GM10248 (cell line): ENCODE data around the gene RAP2A.

Experiments
- CTCF ChIA-PET: fragments of 300-600 bp; sonication (Branson Sonifier 250); formaldehyde crosslinking; extraction: SDS; loops from one replicate; lab custom pipeline; 2021; ENCODE audit warnings: antibody characterized with exemption; lab: Yijun Ruan, JAX
- POLR2A ChIA-PET: fragments of 350-650 bp; sonication (Branson Sonifier 250); formaldehyde crosslinking; extraction: SDS; loops from one replicate; lab custom pipeline; 2020; ENCODE audit warnings: antibody characterized with exemption; lab: Yijun Ruan, JAX
- DNase-seq: peaks from one replicate; pipeline ENCODE4 v3.0.0; 2012; ENCODE audit errors: extremely low spot score
- CTCF ChIP-seq: IDR thresholded peaks from 2 replicates; pipeline ENCODE4 v1.5.1; 2012; ENCODE audit warnings: mild to moderate bottlenecking, low read depth; ENCODE audit errors: extremely low read depth, missing control alignments, control extremely low read depth

The RAP2A gene

GRCh38 chr13:97492684-97493371, 58.9 kb downstream of the RAP2A start:
- no peak for TF ChIP-seq CTCF
- POLR2A ChIA-PET: no interaction called here
- CTCF ChIA-PET: interaction anchor here (0.6 to 1.7 kb wide), 3 partner anchors 11 to 25 kb away, joined by 3 to 4 read pairs (median 3); no protein-coding TSS in a partner anchor
- DNase-seq: no peak

DNA sequence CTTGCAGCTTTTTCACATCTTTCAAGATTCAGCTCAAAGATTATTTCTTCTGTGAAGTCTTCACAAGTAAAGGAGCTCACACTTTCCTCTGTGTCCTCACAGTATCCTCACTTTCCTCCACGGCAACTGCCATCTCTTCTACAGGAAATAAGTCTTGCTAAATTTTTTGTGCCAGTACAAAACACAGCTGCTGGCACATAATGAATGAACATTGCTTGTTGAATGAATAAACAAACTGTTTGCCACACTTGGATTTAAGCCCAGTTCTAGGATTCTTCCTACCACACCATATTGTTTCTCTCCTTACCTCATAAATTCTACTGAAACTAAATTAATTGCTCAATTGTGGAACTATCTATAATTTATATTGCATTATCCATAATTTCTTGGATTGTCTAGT, 59.5 kb downstream of the RAP2A start:
- no peak for DNase-seq
- ChIA-PET CTCF (interaction anchor here (0.6 to 1.7 kb wide), 3 partner anchors 11 to 25 kb away, joined by 3 to 4 read pairs (median 3); no protein-coding TSS in a partner anchor), POLR2A (no interaction called here)
- no peak for TF ChIP-seq CTCF

DNA sequence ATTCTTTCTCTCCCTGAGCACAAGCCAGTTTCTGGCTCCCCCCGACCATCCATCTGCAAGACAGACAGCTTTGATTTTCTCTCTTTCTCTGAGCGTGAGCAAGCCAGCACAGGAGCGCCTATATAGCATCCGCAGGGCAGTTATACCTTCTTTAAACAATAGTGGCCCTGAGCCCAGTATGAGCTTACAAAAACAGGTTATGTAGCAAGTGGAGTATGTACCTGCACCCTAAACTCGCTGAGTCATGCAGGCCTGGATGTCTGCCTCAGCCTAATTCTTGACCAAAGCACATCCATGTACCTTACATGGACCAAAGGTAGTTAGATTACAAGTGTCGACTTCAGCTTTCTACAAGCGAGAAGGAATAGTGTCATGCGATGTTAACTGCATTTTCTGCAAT, 61.7 kb downstream of the RAP2A start:
- ChIA-PET CTCF (interaction anchor here (0.8 to 1.2 kb wide), 2 partner anchors 9 to 27 kb away, joined by 3 to 4 read pairs; no protein-coding TSS in a partner anchor), POLR2A (no interaction called here)
- no peak for TF ChIP-seq CTCF
- DNase-seq: no peak

DNA sequence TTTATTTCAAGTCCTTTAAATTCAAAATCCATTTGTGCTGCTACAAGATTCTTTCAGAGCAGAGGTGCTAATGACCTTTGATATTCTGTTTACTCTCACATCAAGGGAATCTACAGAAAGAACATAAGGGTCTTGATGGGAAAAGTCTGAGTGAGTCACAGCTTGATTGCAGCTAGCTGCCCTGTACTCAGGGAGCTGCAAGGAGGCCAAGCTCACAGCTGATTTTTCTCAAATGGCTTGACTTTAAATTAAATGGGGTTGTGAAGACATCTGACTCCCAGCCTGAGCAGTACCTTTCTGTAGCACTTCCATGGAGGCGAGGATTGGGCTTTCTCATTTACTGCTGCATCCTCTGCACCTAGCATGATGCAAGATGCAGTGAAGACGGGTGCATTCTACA, 62.5 kb downstream of the RAP2A start:
- TF ChIP-seq CTCF: no peak
- POLR2A ChIA-PET: no interaction called here
- no peak for DNase-seq
- CTCF ChIA-PET: interaction anchor here (1.1 kb wide), 1 partner anchor 12 kb away, joined by 3 read pairs; no protein-coding TSS in a partner anchor

DNA sequence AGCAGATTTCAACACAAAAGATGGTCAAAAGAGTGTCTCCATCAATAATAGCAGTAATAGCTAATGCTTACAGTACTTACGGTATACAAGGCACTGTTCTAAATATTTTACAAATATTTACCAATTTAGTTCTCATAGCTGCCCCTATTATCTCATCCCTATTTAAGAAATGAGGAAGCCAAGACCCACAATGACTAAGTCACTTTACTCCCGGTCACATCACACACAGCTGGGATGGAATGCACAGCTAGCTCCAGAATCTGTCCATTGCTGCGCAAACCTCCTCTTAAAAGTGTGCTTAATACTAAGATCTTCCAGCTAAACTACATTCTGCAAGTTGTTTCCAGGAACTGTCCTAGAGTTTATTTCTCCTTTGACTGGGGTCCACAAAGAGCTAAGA, 63.4 kb downstream of the RAP2A start:
- TF ChIP-seq CTCF: no peak
- POLR2A ChIA-PET: no interaction called here
- CTCF ChIA-PET: interaction anchor here (0.8 to 1.1 kb wide), 3 partner anchors 11 to 17 kb away, joined by 3 to 4 read pairs (median 3); no protein-coding TSS in a partner anchor
- DNase-seq: no peak

DNA sequence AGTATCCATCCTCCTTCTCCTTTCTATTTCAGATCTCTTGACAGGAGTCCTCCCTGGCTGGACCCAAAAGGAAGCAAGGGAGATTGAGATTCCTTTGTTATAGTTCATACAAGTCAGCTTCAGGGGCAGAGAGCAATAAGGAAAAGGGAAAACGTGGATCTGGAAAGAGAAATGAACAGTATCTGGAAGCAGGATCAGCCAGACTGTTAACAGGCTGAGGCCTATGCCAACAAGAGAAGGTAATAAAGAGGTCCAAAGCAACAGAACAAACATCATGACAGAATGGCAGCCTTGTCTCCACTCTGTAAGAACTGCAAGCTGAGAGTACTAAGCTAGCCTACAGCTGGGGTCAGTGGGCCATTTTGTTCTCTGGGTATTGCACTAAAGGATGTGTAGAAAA, 64.5 kb downstream of the RAP2A start:
- no peak for TF ChIP-seq CTCF
- DNase-seq: no peak
- POLR2A ChIA-PET: no interaction called here
- CTCF ChIA-PET: interaction anchor here (0.8 to 1.2 kb wide), 3 partner anchors 10 to 16 kb away, joined by 3 to 5 read pairs (median 4); no protein-coding TSS in a partner anchor
